Muscle of arm (tissue), 12 donors: ENCODE measurements around the gene MACROD1. TPM values are rescaled to one million over a fixed set of nuclear protein-coding genes. Genes with fewer than 3 reads are reported as not detected.

Experiments used
- DNase-seq: peaks from one replicate; pipeline ENCODE4 v3.0.0-alpha.2; 2013
- polyA plus RNA-seq, 12 donors: library from polyadenylated mRNA; unstranded; fragments of 120-200 nt; gene quantifications; one replicate each; pipeline ENCODE4 v1.2.1, GENCODE V29; 2013; ENCODE audit not compliant: insufficient read length in 12 of 12

Gene MACROD1
- polyA plus RNA-seq, 12 donors = 41.1 to 129 (median 55.2) TPM; not detected in 1

DNA sequence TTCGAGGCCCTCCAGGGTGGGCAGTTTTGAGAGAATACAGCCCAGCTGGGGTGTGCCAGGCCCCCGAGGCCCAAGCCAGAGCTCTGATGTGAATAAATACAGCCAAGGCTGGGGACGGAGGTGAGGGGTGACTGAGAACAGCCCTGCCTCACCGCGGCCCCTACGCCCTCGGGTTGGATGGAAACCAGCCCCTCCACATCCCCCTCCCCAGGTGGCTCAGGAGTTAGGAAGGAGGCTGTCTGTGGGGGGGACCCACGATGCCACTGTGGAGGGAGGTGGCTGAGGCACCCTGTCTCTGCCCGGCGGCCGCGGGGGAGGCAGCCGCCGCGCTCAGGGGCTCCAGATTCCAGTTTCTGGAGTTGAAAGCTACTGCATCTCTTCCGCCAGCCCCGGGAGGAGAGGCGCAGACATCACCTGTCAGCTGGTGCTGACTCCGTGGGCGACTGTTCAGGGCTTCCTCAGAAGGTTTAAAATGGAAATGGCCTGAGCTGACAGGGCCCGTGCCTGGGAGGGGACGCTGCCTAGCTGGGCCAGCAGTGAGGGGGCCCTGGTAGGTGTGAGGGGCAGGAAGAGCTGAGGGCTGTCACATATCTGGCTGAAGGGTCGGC is 128.8 kb downstream of the MACROD1 start:
- no peak for DNase-seq

DNA sequence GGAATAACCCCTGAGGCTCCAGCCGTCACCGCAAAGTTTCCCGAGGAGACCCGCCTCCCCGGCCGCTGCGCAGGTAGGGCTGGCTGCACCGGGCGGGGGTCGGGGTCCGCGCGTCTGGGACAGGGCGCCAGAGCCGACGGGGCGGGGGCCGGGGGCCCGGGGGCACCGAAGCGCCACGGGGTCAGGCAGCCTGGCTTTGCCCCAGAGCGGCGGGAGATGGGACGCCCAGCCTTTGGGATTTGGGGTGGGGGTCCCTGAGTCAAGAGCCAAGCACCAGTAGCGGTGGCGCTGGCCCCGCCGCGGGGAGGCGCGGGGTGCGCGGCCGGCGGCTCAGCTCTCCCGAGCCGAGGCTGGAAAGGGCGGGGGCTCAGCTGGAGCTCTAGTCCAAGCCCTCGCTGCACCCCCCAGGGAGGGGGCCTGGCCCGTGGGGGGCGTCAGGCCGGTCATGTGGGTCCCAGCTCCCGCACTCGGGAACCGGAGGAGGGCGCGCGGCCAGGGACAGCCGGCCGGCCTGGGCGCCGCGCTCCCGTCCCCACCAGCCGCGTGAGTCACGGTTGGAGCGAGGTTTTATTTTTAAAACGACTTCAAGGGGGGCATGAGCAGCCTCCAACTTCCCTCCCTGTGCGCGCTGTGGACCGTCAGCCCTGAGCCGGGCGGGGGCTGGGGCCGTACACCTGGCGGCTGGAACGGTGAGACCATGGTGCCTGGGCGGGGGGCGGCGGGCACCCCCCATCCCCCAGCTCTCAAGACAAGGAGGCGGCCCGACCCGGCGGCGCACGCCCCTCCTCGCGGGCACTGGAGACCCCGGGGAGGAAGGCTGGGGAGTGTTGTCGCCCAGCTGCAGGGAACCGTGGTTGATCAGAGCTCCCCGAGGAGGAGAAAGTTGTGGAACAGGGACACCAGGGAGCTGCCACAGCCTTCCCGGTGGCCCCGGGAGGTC is 129.6 kb downstream of the MACROD1 start:
- DNase-seq = no peak

DNA sequence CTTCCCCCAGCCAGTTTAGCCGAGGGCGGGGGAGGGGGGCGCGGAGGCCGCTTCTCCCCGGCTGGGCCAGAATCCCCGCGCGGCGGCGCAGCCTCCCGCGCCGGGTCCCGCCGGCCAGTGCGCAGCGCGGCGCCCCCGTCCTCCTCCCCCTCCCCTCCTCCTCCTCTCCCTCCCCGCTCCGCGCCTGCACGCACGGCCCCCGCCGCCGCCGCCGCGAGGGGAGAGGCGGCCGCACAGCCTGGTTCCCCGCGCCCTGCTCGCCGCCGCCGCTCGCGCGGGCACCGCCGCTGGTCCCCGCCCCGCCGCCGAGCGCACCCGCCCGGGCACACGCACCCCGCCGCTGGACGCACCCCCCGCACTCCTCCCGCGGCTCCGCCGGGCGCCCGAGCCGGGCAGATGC is 130.3 kb downstream of the MACROD1 start, which contains the start of gene FLRT1:
FLRT1 (plus strand) TSS at position 356 of the 400 bp plus-strand sequence. CDS start 80,337 bp downstream, outside the sequence.
- no peak for DNase-seq

DNA sequence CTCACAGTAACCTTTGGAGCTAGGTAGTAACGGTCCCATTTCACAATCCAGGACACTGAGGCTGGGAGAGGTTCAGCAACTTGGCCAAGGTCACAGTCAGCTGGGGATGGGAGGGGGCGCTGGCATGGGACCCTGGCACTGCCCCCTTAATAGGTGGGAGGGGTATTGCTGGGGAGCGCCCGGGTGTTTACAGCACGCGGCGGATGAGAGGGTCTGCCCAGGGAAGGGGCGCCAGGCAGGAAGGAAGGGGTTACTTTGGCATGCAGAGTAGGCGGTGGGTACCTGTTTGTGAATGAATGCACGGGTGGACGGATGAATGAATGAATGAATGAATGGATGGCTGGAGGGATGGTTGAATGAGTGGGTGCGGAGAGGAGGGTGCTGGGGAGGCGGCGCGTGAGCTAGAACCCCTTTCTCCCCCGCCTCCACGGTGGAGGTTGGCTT is 130.8 kb downstream of the MACROD1 start:
- DNase-seq = no peak

DNA sequence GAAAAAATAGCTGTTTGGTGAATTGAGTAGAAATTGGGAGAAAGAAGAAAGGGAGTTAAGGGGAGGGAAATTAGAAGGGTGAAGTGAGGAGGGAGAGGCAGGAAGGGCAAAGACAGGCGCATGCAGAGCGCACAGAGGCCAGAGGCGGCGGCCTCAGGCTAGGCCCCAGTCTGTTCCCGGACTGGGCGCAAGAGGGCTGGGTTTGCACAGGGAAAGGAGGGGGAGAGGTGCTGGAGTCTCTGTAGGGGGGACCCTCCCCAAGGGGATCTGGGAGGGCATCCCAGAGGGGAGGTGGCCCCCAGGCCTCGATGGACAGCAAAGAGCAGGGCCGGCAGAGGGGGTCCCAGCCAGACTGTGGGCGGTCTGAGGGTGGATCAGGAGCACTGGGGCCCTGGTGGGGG is 131.5 kb downstream of the MACROD1 start:
- DNase-seq = no peak

DNA sequence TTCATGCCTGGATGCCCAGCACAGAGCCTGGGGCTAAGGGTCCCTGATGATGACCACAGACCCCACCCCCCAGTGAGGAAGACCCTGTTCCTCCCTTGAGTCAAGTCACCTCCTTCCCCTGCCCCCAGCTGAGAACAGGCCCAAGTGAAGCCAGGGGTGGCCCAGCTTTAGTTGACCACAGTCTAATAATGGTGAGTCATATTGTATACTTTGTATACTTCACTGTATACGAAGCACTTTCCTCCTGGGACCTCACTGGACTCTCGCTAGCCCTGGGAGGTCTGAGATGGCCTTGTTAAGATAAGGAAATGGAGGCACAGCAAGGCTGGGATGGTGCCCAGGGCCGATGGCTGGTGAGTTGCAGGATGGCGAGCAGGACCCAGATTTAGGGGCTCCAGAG is 133.9 kb downstream of the MACROD1 start:
- DNase-seq = no peak

DNA sequence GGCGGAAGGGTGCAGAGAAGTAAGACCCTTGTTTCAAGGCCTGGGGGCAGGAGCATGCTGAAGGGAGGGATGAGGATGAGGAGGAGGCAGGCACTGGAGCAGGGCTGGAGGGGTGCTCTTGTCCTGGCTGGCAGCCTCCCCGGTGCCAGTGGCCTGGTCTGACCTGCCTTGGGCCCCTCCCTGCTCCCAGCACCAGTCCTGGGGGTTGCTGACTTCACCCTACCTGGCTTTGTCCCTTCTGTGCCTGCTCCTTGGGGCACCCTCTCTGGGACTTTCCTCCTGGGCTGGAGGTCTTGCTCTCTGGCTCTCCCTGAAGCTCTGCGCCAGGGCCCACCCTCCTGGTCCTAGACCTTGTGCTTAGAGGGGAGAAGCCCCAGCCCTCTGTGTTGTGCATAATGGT is 134.9 kb downstream of the MACROD1 start:
- no peak for DNase-seq

DNA sequence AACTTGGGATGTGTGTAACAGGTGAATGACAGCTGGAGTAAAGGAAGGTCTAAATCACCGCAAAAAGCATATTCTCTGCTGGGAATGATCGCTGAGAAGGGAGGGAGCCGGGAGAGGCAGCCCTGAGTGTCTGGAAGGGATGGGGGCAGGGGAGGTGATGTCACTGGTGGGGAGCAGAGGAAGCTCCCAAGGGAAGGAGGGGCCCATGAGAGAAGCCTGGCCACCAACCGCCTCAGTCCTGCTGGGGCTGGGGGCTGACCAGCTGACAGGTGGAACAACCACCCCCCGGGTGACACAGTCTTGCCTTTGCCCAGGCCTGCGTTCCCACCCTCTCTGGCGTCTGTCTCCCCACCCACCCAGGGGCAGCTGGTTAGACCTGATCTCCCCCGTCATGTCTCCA is 136.1 kb downstream of the MACROD1 start:
- no peak for DNase-seq

DNA sequence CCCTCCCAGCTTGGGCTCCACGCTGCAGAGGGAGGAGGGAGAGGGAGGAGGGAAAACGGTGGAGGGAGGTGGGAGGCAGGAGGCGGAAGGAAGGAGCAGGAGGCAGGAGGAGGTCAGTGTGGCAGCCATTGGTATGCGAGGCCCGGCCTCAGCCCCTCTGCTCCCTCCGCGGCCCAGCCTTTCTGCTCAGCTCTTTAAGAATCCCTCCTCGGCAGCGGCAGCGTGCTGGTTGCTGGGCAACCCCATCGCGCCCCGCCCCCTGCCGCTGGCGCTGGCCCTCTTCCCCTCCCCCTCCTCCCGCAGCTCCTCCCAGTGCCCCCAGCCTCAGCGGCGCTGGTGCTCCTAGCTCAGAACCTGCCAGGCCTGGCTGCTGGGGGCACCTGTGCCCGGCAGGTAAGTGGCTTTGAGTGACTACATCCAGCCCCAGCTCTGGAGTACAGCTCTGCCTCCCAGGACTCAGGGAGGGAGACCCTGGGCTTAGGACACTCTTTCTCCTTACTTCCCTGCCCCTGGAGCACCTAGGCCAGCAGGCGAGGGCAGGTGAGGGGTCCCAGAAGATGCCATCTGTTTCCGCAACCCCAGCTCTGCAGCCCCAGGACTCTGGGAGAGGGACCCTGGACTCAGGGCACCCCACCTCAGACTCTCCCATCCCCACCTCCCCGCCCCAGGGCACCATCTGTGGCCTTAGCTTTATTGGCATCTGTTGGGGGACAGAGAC is 137.4 kb downstream of the MACROD1 start:
- no peak for DNase-seq

DNA sequence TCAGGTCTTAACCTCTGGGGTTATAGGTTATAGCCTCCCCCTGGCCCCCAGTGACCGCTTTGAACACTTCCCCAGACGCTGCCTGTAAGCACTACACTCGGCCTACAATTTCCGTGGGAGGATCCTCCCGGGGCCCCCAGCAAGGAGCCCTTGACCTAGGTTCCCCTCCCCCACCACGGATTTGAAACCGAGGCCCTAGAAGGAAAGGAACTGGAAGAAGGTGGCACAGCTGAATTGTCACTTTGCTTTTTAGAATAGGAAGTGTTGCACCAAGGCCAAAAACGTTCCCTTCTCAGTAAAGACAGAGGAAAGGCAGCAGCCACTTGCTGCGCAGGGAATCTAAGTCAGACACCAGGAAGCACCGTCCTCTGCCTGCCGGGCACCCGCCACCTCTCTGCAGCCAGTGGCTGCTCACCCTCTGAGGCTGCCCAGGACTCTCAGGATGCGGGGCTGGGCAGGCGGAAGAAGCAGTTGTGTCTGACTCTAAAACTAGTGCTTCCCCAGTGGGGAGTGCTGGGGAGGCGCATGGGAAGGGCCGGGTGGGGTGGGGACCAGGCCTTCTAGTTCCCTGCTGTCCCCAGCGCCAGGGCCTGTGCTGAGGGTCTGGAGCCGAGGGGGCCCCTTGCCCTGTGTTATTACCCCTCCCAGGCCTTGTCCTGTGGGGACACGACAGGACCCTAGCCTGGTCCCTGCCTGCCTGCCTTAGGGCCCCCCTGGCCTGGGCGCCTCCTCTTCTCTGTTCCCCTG is 138.1 kb downstream of the MACROD1 start:
- DNase-seq = no peak

DNA sequence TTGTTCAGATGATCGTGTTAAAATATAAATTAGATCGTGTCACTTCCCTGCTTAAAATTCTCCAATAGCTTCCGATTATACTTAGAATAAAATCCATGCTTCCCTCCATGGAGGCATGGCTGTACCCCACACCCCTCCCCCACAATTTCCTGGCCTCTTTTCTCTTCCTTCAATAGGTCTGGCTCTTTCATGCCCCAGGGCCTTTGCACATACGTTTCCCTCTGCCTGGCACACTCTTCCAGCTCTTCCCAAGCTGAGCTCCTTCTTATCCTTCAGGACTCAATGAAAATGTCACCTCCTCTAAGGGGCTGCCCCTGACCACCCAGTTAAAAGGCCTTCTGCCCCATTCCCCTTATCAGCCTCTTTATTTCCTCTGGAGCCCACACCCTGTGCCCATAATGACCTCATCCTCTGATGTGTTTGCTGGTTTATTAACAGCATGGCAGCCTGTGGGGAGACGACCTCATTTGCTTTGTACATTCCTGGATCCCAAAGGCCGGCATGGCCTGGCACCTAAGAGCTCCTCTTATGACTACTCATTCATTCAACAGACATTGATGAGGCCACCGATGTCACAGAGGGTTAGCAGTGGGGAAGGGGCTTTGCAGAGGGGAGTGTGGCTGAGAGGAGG is 139.2 kb downstream of the MACROD1 start:
- DNase-seq = no peak

DNA sequence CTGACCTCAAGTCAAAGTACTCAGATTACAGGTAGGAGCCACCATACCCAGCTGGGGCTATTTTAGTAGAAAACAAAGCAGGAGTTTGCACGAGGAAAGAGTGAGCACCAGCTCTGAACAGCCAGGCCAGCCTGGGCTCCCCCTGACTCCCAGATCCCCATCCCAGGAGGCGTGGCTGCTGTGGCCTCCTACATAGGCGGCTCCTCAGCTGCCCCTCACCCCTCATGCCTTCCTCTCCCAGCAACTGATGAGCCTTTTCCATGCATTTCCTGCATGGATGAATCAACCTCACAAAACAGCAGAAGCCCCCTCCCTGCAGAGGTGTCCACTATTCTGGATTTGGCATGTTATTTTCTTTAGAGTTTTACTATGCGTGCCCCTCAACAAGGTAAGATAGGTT is 140.7 kb downstream of the MACROD1 start:
- DNase-seq = no peak

DNA sequence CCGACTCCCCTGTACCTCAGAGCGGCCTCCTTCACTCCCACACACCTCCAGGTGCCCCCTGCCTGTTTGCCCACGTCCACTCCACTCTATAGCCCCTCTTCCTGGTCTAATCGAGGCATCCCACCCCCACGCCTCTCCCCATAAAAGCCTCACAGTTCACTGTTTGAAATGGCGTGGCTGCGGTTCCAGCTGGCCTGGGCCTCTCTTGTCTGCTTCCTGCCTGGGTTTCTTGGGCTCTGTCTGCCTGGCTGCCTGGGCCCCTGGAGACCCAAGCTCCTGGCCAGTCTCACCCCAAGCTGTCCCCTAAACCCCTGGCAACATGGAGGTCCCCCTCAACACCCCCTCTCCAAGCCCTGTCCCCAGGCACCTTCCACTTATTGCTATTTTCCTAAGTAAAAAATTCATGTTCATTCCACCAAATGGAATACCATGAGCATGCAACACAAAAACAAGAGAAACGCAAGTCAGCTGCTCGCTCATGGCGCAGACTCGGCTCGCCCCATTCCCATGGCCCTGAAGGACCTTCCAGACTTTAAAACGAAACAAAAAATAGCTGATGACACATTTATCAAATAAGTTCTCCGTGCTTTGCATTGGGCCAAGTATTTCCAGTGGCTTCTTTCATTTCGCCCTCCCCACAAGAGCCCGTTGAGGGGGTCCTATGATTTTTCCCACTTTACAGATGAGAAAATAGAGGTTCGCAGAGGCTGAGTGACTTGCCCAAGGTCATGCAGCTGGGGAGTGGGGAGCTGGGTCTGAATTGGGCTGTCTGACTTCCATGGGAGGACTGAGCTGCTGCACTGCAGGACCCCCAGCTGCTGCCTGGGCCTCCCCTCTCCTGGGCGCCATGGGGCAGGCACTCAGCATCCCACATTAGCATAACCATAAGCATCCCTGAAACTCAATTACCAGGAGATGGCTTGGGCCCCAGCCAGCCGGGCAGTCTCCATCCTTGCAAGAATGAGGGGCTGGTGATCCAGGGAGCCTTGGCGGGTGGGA is 141.9 kb downstream of the MACROD1 start:
- DNase-seq = no peak

DNA sequence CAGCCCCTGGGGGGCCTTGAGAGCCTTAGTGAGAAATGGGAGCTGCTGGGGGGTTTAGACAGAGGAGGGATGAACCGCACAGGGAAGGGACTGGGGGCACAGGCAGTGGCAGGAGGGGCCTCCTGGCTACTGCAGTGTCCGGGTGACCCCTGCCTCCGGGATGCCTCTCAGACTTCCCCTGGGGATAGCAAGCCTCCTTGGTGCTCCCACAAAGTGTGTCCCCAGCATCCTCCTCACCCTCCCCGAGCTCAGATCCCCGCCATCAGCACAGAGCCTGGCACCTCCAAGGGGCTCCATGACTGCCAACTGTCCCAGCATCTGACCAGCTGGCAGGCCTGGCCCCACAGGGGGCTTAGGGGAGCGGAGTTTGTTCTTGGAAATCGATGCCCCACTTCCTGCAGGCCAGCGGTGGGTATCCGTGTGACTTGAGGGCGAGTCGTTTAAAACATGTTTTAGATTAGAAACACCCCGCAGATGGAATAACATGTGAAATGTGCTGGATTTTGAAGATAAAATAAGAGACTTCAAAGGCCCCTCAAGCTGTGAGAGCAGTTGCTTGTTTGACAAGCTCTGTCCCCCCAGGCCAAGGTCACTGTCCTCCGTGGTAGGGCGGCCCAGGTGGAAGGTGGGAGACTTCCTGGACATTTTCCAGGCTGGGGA is 143.7 kb downstream of the MACROD1 start:
- no peak for DNase-seq

DNA sequence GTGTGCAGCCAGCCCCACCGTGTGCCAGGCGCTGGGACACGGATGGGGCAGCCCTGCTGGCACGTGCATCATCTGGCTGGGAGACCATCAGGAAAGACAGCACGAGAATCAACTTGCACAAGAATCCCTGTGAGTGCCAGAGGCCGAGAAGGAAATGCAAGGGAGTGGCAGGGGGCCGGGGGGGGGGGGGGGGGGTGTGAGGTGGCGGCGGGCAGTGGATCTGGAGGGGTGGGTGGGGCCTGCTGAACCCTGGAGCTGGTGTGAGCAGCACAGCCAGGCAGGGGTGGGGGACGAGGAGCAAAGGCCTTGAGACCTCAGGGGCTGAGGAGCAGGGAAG is 144.2 kb downstream of the MACROD1 start:
- DNase-seq = no peak

DNA sequence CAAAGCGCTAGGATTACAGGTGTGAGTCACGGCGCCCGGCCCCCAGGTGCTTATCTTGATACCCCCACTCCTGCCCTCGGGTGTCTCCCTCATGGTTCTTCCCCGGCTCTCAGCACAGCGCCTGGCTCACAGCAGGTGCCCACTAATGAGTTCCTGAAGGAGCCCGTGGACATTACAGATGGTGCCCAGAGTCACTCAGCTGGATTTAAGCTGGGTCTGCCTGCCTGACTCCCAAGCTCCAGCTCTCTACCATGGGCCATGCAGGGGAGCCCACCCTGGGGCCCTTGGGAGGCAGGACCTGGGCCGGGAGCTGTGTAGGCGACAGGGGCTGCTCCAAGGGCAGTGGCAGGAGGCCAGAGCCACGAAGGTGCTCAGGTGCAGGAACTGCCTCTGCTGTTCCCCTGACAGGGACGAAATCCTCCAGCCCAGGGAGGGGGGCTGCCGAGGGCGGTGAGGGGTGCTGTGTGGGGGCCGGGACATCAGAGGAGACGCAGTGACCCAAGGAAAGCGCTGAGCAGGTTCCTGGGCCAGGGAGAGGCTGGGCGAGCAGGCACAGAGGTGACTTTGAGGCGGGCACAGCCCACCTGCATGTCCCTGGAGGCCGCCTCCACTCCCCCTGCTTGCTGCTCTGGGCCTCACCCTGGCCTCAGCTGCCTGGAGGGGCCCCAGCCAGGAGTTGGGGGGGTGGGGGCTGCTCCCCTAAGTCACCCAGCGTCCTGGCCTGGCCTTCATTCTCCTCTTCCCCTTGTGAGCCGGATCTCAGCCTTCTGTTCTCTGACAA is 144.7 kb downstream of the MACROD1 start:
- no peak for DNase-seq

DNA sequence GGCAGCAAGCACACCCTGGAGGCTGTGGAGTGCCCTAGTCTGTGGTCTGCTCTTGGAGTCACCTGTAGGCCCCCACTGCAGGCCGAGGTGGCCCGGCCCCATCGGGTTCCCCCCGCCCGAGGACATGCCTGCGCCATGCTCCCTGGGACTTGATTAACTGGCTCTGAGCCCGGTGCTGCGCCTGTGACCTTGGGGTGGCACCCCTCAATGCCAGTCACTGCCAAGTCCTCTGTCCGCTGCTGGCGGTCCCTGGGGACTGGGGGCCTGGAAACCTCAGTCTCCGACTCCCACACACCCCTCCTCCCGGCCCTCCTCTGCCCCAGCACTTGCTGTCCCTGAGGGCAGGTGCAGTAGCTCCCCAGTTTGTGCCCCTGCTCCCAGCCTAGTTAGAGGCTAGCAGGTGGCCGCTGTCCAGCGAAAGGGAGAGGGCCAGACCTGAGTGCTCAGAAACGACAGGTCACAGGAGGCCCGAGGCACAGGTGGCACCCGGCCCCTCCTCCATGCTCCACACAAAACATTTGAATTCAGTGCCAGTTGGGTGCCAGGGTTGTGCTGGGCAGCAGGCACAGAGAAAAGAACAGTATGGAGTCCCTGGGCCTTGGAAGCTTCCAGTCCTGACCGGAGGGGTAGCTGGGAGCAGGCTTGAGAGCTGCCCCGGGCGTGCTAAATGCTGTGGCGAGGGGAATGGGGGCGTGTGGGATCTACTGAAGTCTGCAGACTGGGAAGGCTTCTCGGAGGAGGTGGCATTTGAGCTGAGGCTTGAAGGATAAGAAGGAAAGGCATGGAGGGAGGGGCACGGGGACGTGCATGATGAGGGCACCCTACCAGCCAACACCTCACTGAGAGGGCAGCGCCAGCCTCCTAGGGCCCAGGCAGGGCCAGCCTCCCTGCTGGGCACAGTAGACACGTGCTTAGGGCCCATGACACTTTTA is 146.5 kb downstream of the MACROD1 start:
- no peak for DNase-seq
